ENCODE data around the gene NKD2. TPM values are rescaled to one million over a fixed set of nuclear protein-coding genes. Genes with fewer than 3 reads are reported as not detected.

NKD2 gene, protein sequence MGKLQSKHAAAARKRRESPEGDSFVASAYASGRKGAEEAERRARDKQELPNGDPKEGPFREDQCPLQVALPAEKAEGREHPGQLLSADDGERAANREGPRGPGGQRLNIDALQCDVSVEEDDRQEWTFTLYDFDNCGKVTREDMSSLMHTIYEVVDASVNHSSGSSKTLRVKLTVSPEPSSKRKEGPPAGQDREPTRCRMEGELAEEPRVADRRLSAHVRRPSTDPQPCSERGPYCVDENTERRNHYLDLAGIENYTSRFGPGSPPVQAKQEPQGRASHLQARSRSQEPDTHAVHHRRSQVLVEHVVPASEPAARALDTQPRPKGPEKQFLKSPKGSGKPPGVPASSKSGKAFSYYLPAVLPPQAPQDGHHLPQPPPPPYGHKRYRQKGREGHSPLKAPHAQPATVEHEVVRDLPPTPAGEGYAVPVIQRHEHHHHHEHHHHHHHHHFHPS
- 1.9 and 3.0 TPM in 2 replicates for total RNA-seq (2014; rRNA removed; shearing (Covaris generic))
- 6.3 and 14.6 TPM in 2 replicates for polyA plus RNA-seq (2015; cell fraction: cytosol; rRNA removed)
- polyA plus RNA-seq (2015; cell fraction: nucleus; rRNA removed): 54.2 and 102 TPM in 2 replicates

DNA sequence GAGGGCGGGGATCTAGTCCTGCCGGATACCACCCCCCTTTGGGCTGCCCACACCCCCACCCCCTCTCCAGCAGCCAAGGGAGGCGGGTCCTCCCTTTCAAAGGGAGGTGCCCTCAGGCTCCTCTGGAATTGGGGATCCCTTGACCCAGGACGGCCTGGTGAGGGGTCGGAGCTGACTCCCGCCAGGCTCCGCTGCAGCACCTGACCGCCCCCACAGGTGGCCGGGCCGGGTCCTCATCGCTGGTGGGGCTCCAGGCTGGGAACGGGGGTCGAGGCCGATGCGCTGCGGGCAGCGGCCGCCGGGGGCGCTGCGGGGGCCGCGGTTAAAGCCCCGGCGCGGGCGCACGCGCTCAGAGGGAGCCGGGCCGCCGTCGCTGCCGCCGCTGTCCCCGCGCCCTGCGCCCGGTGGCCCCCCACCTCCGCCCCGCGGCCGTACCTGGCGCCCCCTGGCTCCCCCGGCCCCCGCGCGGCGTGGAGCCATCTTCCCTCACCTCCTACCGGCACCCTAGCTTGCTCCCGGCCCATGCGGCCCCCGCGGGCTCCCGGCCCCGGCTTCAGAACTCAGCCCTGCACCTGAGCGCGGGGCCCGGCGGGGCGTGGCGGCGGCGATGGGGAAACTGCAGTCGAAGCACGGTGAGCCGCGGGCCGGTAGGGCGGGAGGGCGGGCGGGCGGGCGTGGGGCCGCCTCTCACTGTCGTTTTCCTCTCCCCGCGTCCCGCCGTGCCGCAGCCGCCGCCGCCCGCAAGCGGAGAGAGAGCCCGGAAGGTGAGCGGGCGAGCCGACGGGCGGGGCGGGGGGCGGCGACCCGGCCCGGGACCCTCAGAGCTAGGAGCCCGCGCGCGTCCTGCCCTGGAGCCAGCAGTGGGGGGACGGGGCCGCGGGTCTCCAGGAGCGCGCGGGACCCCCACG lies at the start of gene NKD2:
NKD2 (plus strand) TSS at position 352 of the 908 bp plus-strand sequence; CDS start at position 608, 256 bp downstream.
- peak; percentile 47 for DNase-seq (ENCODE audit: low read depth, low spot score)
- in situ Hi-C loops (cut with HindIII; ENCODE audit: low pct_unique_long_range_greater_than_20kb, low sequenced_read_pairs): no loop called here

DNA sequence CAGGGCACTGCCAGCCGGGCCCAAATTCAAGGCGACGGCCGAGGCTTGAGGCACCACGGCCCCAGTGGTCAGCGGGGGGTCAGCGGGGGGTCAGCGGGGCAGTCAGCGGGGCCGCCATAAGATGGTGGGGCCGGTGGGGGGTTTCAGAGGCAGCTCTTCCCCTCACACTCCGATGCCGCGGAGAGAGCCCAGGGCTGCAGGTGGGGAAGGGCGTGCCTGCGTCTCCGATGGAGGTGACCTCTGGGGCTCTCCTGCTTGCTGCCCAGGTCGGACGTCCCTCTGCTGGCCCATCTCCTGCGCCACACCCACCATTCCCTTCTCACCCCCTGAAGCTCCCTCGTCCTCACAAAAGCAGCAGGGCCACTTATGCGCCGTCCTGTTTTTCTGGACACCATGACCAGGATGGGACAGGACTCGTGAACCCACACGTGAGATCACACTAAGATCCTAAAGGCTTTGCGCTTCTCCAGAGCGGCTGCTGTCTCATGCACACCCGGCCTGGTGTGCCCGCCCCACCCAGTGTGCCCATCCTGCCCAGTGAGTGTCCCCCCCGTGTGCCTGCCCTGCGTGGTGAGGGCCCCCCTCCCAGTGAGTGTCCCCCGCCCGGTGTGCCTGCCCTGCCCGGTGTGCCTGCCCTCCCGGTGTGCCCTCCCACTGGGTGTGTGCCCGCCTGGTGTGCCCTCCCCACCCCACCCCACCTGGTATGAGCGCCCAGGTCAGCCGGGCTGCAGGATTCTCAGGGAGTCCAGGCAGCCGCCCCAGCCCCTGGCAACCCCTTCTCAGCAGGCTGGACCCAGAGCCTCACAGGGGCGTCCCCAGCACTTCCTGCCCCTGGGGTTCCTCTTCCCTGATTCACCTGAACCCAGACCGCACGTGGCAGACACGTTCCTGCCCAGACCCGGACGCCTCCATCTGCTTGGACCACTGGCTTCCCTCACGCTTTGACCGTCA lies 48.7 kb upstream of the NKD2 start:
- no peak for DNase-seq (ENCODE audit: low read depth, low spot score)
- in situ Hi-C loops (cut with HindIII; ENCODE audit: low pct_unique_long_range_greater_than_20kb, low sequenced_read_pairs): no loop called here

DNA sequence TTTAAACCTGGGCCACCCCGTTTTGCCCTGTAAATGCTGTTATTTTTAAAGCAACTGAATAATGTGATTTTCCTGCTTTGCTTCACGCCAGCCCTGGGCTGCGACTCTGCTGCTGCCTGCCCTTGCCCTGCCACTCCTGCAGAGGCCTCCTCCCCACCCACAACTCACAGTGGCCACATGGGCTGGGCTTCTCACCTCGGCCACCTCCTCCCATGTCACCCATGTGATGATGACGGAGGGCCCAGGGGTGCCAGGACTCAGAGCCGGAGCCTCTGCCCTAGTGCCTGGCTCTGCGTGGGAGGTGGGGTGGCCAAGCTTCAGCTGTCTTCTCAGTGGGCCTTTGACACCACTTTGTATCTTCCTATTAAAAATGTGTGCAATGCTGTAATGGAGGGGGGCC lies 48.1 kb upstream of the NKD2 start:
- in situ Hi-C loops (cut with HindIII; ENCODE audit: low pct_unique_long_range_greater_than_20kb, low sequenced_read_pairs): no loop called here
- DNase-seq (ENCODE audit: low read depth, low spot score): no peak

DNA sequence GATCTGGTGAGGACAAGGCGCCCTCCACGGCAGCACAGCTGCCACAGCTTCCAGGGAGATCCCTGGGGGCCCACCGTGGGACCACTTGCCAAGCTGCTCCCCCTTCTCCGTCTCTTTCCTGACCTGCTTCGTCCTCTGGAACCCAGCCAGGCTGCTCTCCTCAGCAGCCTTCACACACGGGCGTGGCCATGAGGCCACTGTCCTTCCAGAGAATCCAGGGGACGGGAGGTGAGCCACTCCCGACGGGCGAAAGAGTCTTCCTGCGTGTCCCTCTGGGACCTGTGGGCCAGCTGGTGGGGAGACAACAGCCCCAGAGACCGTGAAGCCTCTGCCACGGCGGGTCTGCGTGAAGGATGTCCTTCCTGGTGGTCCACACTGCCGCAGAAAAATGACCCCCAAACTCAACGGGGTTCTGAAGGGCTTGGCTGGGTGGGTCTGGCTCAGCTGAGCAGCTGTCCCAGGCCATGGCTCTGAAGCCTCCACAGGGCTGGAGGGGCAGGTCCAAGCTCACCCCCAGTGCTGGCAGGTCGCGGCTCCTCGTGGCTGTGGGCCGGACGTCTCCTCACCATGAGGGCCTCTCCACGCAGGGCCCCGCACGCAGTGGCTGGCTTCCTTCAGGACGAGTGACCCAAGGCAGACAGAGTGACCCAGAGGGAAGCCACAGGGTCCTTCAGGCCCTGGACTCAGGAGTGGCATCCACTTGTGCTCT lies 47.4 kb upstream of the NKD2 start:
- DNase-seq (ENCODE audit: low read depth, low spot score): no peak
- in situ Hi-C loops (cut with HindIII; ENCODE audit: low pct_unique_long_range_greater_than_20kb, low sequenced_read_pairs): no loop called here

DNA sequence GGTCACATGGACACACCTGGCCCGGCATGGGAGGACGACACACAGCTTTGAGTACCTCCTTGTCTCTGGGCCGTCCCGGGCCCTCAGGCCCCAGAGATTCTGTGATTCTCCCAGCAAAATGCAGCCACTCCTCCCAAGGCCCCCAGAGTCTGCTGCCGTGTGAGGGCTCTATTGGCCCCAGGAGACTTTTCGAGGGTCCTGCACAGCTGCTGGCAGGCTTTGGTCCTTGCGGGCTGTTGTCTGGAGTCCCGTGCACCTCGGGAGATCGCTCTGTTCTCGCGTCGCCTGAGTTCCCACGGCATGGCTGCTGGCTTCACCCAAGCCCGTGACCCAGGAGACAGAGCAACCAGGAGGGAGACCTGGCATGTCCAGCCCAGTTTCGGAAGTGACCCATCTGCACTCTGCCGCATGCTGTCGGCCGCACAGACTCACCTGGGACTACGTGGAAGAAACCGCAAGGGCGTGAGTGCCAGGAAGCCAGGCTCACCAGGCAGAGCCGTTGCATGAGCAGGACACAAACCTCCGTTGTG lies 46.8 kb upstream of the NKD2 start:
- no peak for DNase-seq (ENCODE audit: low read depth, low spot score)
- in situ Hi-C loops (cut with HindIII; ENCODE audit: low pct_unique_long_range_greater_than_20kb, low sequenced_read_pairs): no loop called here

DNA sequence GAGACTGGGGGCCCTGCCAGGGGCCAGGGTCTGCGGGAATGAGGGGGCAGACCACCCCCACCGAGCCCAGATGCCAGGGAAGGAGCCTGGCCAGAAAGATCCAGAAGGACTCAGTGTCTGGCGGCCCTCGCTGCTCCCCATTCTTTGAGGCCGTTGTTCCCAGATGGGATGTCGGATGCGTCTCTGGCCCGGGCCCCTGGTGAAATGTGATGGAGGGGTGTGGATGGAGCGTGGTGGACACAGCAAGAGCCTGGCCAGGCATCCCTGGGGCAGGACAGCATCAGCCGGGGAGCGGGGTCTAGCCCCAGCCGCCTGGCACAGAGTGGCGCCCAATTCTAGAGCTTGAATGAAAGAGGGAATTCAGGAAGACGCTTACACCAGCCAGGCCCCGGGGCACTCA lies 46.2 kb upstream of the NKD2 start:
- in situ Hi-C loops (cut with HindIII; ENCODE audit: low pct_unique_long_range_greater_than_20kb, low sequenced_read_pairs): no loop called here

DNA sequence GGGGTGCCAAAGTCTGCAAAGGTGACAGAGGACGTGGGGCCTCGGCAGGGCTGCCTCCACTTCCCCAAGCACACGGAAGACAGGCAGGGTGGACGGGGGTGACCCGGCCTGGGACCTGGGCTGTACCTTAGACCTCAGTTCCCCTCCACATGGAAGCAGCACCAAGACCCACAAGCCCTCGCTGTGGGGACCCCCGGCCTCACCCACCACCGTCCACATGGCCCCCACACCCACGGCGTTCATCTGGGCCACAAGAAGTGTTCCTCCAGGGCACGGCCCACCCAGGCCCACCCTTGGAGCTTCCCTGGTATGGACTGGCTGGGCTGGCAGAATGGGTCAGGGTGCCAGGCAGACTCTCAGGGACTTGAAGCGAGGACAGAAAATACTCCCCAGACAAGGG lies 45.8 kb upstream of the NKD2 start:
- in situ Hi-C loops (cut with HindIII; ENCODE audit: low pct_unique_long_range_greater_than_20kb, low sequenced_read_pairs): no loop called here

More for the DNA sequence above, 46.2 kb upstream of the NKD2 start:
- no peak for DNase-seq (ENCODE audit: low read depth, low spot score)

DNA sequence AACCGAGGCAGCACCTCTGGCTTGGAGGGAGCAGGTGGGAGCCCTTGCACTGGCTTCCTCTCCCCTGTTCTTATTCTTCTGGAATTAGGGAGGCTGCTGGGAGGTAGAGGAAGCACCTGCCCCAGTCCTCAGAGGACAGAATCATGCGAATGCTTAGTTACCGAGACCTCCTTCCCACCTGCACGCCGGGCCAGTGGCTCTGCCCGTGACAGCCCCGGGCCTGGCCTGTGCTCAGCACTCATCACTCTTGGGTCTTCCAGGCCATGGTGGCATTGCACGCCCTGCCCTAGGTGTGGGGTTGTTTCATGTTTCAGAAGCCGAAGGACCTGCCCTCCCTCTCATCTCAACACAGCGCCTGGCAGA lies 45.3 kb upstream of the NKD2 start:
- no peak for DNase-seq (ENCODE audit: low read depth, low spot score)
- in situ Hi-C loops (cut with HindIII; ENCODE audit: low pct_unique_long_range_greater_than_20kb, low sequenced_read_pairs): no loop called here

More for the DNA sequence above, 45.8 kb upstream of the NKD2 start:
- DNase-seq (ENCODE audit: low read depth, low spot score): no peak

DNA sequence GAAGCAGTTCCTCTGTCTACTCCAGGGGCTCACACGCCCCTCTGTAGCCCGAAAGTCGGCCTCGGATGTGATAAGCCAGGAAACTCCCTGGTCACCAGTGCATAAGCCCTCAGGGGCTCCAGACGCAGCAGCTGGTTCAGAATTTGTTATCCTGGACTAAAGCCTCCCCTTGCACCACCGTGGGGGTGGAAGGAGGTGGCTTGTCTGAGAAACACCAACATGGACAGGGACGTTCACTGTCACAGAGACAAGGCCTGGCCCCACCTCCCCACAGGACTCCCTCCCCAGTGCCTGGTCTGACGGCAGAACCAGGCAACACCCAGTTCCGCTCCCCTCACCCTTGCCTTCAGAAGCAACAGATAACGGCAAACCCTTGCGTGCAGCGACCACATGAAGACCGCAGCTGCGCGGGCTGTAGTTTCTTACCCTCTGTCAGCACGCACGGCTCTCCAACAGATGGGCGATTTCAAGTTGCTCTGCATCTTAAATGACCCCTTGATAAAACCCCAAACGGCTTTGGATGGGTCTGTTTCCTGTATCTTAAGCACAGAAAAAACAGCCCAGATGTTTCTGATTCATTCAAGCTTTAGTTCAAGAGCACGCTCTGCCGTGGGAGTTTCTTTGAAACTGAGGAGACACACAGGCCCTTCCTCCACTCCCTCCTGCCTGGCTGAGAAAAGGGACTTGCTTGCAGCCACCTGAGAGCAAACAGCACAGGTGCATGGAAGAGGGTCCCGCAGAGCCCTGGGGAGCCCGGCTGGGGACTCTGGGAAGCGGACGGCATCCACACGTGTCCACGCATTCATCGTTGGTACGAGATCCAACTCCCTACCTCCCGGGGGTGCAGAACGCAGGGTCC lies 44.7 kb upstream of the NKD2 start:
- no peak for DNase-seq (ENCODE audit: low read depth, low spot score)
- in situ Hi-C loops (cut with HindIII; ENCODE audit: low pct_unique_long_range_greater_than_20kb, low sequenced_read_pairs): no loop called here

DNA sequence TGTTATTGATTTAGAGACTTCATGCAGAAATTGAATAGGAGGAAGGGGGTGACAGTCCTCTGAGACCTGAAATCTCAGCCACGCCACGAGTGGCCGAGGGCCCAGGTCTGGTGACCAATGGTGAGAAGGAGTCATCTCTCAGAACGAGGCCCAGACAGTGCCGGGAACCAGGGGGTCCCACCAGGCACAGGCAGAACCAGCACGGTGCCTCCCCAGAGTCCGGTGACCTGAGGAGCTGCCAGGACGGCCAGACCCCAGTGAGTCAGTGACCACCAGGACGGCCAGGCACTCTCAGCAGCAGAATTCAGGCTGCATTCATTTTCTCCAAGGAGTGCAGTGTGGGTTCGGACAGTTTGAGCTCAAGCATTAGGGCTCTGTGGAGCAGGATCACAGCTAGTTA lies 43.8 kb upstream of the NKD2 start:
- in situ Hi-C loops (cut with HindIII; ENCODE audit: low pct_unique_long_range_greater_than_20kb, low sequenced_read_pairs): no loop called here
- no peak for DNase-seq (ENCODE audit: low read depth, low spot score)

DNA sequence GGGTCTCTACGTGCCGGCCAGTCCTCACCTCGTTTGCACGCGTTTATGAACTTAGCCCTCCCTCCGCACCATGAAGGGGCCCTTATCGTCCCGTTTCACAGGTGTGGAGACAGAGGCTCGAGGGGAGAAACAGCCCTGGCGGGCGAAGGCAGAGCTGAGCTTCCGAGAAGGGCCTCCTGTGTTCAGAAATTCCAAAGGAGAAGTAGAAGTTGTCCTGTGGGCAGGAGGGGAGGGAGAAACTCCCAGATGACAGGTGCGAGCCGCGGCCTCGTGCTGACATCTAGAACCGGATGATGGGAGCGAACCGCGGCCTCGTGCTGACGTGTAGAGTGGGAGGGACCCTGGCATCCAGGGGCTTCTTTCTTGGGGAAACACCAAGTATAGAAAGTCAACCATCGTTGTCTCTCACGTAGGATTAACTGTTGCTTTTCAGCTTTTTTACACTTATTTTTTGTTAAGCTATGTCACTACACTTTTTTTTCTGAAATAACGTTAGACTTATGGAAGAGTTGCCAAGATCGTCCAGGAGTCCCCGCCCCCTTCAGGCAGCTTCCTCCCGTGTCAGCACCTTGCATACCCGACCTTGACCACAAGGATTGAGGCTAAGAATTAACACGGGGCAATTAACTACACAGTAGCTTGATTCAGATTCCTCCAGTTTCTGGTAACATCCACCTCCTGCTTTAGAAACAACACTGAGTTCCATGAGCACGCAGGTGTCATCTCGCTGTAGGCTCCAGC lies 42.8 kb upstream of the NKD2 start:
- DNase-seq (ENCODE audit: low read depth, low spot score): no peak
- in situ Hi-C loops (cut with HindIII; ENCODE audit: low pct_unique_long_range_greater_than_20kb, low sequenced_read_pairs): no loop called here

DNA sequence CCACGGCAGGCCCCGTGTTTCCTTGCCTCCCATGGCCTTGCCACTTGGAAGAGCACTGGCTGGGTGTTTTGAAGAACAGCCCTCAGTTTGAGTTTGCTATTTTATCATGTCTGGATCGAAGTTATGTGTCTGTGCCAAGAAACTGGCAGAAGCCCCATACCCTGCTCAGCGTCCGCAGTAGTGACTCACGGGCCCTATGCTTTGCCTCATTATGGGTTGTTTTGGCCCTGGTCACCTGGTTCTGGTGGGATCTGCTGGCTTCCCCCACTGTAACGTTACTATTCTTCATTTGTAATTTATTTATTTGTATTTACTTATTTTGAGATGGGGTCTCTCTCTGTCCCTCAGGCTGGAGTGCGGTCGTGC lies 42.3 kb upstream of the NKD2 start:
- DNase-seq (ENCODE audit: low read depth, low spot score): no peak
- in situ Hi-C loops (cut with HindIII; ENCODE audit: low pct_unique_long_range_greater_than_20kb, low sequenced_read_pairs): no loop called here

DNA sequence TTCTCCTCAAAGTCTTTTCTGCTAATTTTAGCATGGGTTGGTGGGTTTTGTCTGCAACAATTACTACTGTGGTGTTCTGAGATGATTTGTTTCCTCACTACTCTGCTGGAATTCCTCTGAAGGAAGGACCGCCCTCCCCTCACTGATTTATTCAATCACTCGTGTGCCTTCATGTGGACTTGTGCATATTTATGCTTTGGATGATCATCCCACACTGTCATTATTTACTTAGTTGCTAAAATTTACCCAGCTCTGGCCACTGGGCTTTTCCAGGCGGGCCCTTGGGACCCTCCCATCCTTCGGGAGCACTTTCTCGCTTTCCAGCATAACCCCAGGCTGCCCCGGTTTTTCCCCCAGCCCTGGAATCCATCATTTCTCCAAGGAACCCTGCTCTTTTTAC lies 41.7 kb upstream of the NKD2 start:
- no peak for DNase-seq (ENCODE audit: low read depth, low spot score)
- in situ Hi-C loops (cut with HindIII; ENCODE audit: low pct_unique_long_range_greater_than_20kb, low sequenced_read_pairs): no loop called here

DNA sequence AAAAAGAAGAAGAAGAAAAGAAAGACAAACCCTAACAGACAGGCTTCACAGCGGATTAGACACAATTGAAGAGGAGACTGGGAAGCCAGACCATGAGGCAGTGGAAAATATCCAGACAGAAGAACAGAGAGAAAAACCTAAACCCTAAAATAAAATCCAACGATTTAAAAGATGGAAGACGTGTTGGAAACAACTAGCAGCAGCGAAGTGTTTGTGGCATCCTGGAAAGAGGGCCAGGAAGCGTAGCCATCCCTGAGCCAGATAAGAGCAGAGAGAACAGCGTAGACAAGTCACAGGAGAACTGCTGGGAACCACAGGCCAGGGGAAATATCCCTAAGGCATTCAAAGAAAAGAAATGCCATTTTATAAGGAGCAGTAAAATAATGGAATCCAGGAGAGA lies 39.7 kb upstream of the NKD2 start:
- in situ Hi-C loops (cut with HindIII; ENCODE audit: low pct_unique_long_range_greater_than_20kb, low sequenced_read_pairs): no loop called here
- DNase-seq (ENCODE audit: low read depth, low spot score): no peak

DNA sequence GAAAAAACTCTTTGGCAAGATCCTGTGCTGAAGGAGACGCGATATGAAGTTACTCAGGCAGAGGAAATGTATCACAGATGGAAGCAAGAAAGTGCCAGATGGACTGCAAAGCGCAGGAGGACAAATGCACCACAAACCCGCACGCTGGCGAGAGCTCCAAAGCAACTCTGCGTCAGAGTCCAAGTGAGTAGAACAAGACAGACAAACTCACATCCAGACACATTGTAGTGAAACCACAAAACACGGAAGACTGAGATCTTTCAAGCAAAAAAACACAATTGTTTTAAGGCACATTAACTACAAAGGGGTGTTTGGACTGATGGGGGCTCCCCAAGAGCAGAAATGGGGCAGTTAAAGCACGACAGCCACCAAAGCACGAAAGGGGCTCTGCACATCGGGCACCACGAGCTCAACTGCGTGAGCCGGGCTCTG lies 39.2 kb upstream of the NKD2 start:
- DNase-seq (ENCODE audit: low read depth, low spot score): no peak
- in situ Hi-C loops (cut with HindIII; ENCODE audit: low pct_unique_long_range_greater_than_20kb, low sequenced_read_pairs): no loop called here
